Measurements from ENCODE around the gene DCLK1. TPM values are rescaled to one million over a fixed set of nuclear protein-coding genes. Genes with fewer than 3 reads are reported as not detected.

The DCLK1 gene
- total and polyA plus RNA-seq, 10 of the 15 experiments (the other 5 are each of a cell fraction or from before 2014, with no cell fraction given) = not detected

GRCh38 chr13:35927567-35928021, 203.6 kb downstream of the DCLK1 start:
- H3K27me3 ChIP-seq (replicated peaks in 1 of 2; ENCODE audit: control insufficient read depth in 2 of 2, insufficient read depth in 2 of 2, low read length in 1 of 2) = no peaks in the 10 kb centered on the region
- POLR2A ChIA-PET = no interaction called here
- no peak for FAIRE-seq
- H3K36me3 ChIP-seq (ENCODE audit: control insufficient read depth in 2 of 2, insufficient read depth in 2 of 2, low read length in 1 of 2) = no peaks in the 10 kb centered on the region
- intact Hi-C loops (cut with micrococcal nuclease; ENCODE audit: unreplicated experiment) (no loop called here), in situ Hi-C loops (cut with MboI) (no loop called here)
- no peaks in the 10 kb centered on the region for H4K20me1 ChIP-seq (ENCODE audit: control insufficient read depth, insufficient read depth)
- no peak for DNase-seq (ENCODE audit: low read depth, low spot score)
- BruUV-seq (replicated peaks) = no TSS peak
- H3K27ac ChIP-seq (ENCODE audit: control insufficient read depth, insufficient read depth) = no peak overlapping the region
- RAD21 ChIA-PET (ENCODE audit: unreplicated experiment) = no interaction called here
- TF ChIP-seq MTA3 (IDR thresholded peaks at IDR 0.05; ENCODE audit: borderline replicate concordance, low read length) = no peak
- TF ChIP-seq BCLAF1 (IDR thresholded peaks at IDR 0.05) = no peak
- no peak for TF ChIP-seq ZBED1 (IDR thresholded peaks at IDR 0.05; ENCODE audit: borderline replicate concordance)
- TF ChIP-seq KAT2A (conservative IDR thresholded peaks at IDR 0.05; ENCODE audit: control insufficient read depth, low read depth, low read length) = no peak
- TF ChIP-seq CHD2 (IDR thresholded peaks at IDR 0.05; ENCODE audit: borderline replicate concordance, low read depth, low read length) = no peak
- TF ChIP-seq ZBTB40 (IDR thresholded peaks at IDR 0.05; ENCODE audit: borderline replicate concordance) = no peak
- TF ChIP-seq ZNF24 (IDR thresholded peaks at IDR 0.05) = no peak
- TF ChIP-seq ZNF622 (IDR thresholded peaks at IDR 0.05) = no peak
- TF ChIP-seq FOXM1 (IDR thresholded peaks at IDR 0.05; ENCODE audit: low read depth, low read length) = no peak
- no peak for TF ChIP-seq CEBPB (IDR thresholded peaks at IDR 0.05; ENCODE audit: borderline replicate concordance in 1 of 2, low read depth in 2 of 2, low read length in 2 of 2)
- no peak for TF ChIP-seq HDGF (IDR thresholded peaks at IDR 0.05)
- no peak for TF ChIP-seq ESRRA (IDR thresholded peaks at IDR 0.05; ENCODE audit: low read length)
- TF ChIP-seq GABPA (IDR thresholded peaks at IDR 0.05; ENCODE audit: low read depth) = no peak
- TF ChIP-seq PBX3 (IDR thresholded peaks at IDR 0.05; ENCODE audit: insufficient replicate concordance, low read depth, low read length) = no peak
- no peaks in the 10 kb centered on the region for H3K4me1 ChIP-seq (ENCODE audit: control insufficient read depth, insufficient read depth, low read length)
- WGBS (ENCODE audit: insufficient coverage, insufficient replicate concordance, low lambda C conversion rate, missing lambda C conversion rate) = 0% methylated on average over 4 of the region's 4 CpGs
- SMC1A ChIA-PET (ENCODE audit: uncharacterized antibody, unreplicated experiment) = no interaction called here
- ATAC-seq = no peak
- H3K9me3 ChIP-seq (replicated peaks; ENCODE audit: control insufficient read depth, insufficient read depth, low read length) = peaks cover 9% of the 10 kb centered on the region
- H3K9ac ChIP-seq (ENCODE audit: control insufficient read depth, insufficient read depth, low read length) = no peak overlapping the region
- no peak overlapping the region for H3K4me2 ChIP-seq (ENCODE audit: control insufficient read depth, insufficient read depth)
- CTCF ChIA-PET = no interaction called here
- no peaks in the 10 kb centered on the region for H3K79me2 ChIP-seq (ENCODE audit: control insufficient read depth, insufficient read depth, low read length)
- no peak overlapping the region for H2AFZ ChIP-seq (ENCODE audit: control insufficient read depth, low read depth, low read length)
- no peak overlapping the region for H3K4me3 ChIP-seq
